Natural killer cell (primary cell): ENCODE results near the gene EVL. TPM values are rescaled to one million over a fixed set of nuclear protein-coding genes. Genes with fewer than 3 reads are reported as not detected.

Source experiments
- ATAC-seq, 3 donors: fragments of 150-1000 bp in 2 of 3; fragments of 200-7000 bp in 1 of 3; cut with Tn5 transposase; 1 replicate in 1 of 3; 2 replicates in 2 of 3; pipeline ENCODE4 v1.10.0; 2021; ENCODE audit warnings: mild to moderate bottlenecking in 2 of 3, moderate library complexity in 2 of 3
- DNase-seq, 2 donors: peaks; one replicate each; pipeline versions ENCODE4 v3.0.0 to v3.0.0-alpha.2; 2013 to 2021; ENCODE audit warnings: mixed read lengths in 1 of 2
- H3K27ac ChIP-seq: one replicate; pipeline ENCODE4 v1.5.1; 2013; ENCODE audit warnings: mild to moderate bottlenecking, low read length
- H3K27me3 ChIP-seq: one replicate; pipeline ENCODE4 v1.6.1; 2013; ENCODE audit warnings: low read length; ENCODE audit not compliant: control insufficient read depth, insufficient read depth
- H3K36me3 ChIP-seq: one replicate; pipeline ENCODE4 v1.6.1; 2013; ENCODE audit warnings: low read length; ENCODE audit not compliant: control insufficient read depth, insufficient read depth
- H3K4me1 ChIP-seq: one replicate; pipeline ENCODE4 v1.6.1; 2013; ENCODE audit warnings: low read length; ENCODE audit not compliant: control insufficient read depth, insufficient read depth
- H3K4me3 ChIP-seq: one replicate; pipeline ENCODE4 v1.5.1; 2013; ENCODE audit warnings: low read length
- H3K9me3 ChIP-seq: one replicate; pipeline ENCODE4 v1.6.1; 2013; ENCODE audit warnings: low read length; ENCODE audit not compliant: control insufficient read depth, insufficient read depth
- H3K27ac Mint-ChIP-seq, 2 donors: one replicate each; pipeline ENCODE4 v1.8.0; 2022; ENCODE audit warnings: mild to moderate bottlenecking in 2 of 2, mixed read lengths in 2 of 2, moderate library complexity in 1 of 2
- H3K27me3 Mint-ChIP-seq, 2 donors: one replicate each; pipeline ENCODE4 v1.8.0; 2022; ENCODE audit warnings: low read depth in 2 of 2, mixed read lengths in 2 of 2
- H3K36me3 Mint-ChIP-seq: one replicate; pipeline ENCODE4 v1.8.0; 2022; ENCODE audit warnings: mixed read lengths
- H3K4me1 Mint-ChIP-seq, 2 donors: one replicate each; pipeline ENCODE4 v1.8.0; 2022; ENCODE audit warnings: mixed read lengths in 2 of 2
- H3K4me3 Mint-ChIP-seq: one replicate; pipeline ENCODE4 v1.8.0; 2022; ENCODE audit warnings: mild to moderate bottlenecking, moderate library complexity, mixed read lengths
- H3K9me3 Mint-ChIP-seq, 2 donors: one replicate each; pipeline ENCODE4 v1.8.0; 2022; ENCODE audit warnings: mixed read lengths in 2 of 2
- CTCF ChIP-seq: fragments of 200-600 bp; IDR thresholded peaks from one replicate; pipeline ENCODE4 v1.8.0; 2022; ENCODE audit warnings: antibody characterized with exemption
- WGBS: methylation state at CpG from one replicate; pipeline ENCODE4 v1.1.7; 2013; ENCODE audit warnings: missing lambda C conversion rate; ENCODE audit not compliant: insufficient coverage; 5-methylcytosine and 5-hydroxymethylcytosine counted together
- intact Hi-C: fragments of 100-400 bp; cut with micrococcal nuclease; formaldehyde crosslinking; loops from one replicate; pipeline ENCODE4 v1.14.2; 2022
- total RNA-seq, 4 donors: library from RNA; stranded (reverse); fragments of 120-200 nt in 1 of 4; gene quantifications; one replicate each; pipeline versions ENCODE4 v1.2.3 to v1.2.4, GENCODE V29; 2013 to 2022

Gene EVL
- total RNA-seq, 3 donors from 2014 or later (not counting 1 experiment from before 2014, with no cell fraction given): 882 to 1,108 (median 986) TPM

DNA sequence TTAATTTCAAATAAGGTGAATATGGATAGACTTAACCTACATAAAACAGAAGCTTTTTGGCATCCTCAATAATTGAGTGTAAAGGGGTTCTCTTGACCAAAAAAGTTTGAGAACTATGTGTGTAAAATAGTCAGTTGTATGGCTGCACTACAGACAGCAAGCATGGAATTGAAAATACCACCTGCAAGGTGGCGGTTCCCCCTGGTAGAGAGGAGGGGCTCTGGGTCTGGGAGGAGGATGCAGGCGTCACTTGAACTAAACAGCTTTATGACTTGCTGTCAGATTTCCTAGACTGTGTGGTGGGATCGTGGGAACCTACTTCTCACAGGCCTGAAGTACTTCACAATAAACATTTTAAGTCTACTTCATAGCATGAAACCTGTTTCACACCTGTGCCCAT lies 6.3 kb downstream of the EVL start:
- WGBS: 16% methylated on average over 3 of the region's 3 CpGs
- Histone ChIP-seq H3K9me3 (no peaks in the 10 kb centered on the region), H3K4me3 (no peak overlapping the region), H3K27me3 (no peaks in the 10 kb centered on the region), H3K4me1 (peaks cover 91% of the 10 kb centered on the region), H3K36me3 (peaks cover 43% of the 10 kb centered on the region), H3K27ac (peak overlapping the region; percentile 89)
- Mint-ChIP-seq H3K4me3 (peak overlapping the region; percentile 90), H3K4me1 (peaks cover 92 to 95% of the 10 kb centered on the region in 2 donors), H3K9me3 (no peaks in the 10 kb centered on the region), H3K27me3 (no peaks in the 10 kb centered on the region), H3K36me3 (peaks cover 8% of the 10 kb centered on the region), H3K27ac (peak overlapping the region; percentile 93)
- DNase-seq (peak in 1 of 2 donors; percentile 61), ATAC-seq (no peak)
- intact Hi-C loops: loop anchor here (10.0 kb wide), 1 partner anchor 1653 kb away; no protein-coding TSS in a partner anchor
- TF ChIP-seq CTCF: no peak

GRCh38 chr14:100072783-100073346 lies 7.6 kb downstream of the EVL start:
- peaks cover 51% of the 10 kb centered on the region for H3K36me3 ChIP-seq
- H3K4me3 ChIP-seq: peak overlapping the region; percentile 23
- peak overlapping the region; percentile 93 for H3K27ac Mint-ChIP-seq

DNA sequence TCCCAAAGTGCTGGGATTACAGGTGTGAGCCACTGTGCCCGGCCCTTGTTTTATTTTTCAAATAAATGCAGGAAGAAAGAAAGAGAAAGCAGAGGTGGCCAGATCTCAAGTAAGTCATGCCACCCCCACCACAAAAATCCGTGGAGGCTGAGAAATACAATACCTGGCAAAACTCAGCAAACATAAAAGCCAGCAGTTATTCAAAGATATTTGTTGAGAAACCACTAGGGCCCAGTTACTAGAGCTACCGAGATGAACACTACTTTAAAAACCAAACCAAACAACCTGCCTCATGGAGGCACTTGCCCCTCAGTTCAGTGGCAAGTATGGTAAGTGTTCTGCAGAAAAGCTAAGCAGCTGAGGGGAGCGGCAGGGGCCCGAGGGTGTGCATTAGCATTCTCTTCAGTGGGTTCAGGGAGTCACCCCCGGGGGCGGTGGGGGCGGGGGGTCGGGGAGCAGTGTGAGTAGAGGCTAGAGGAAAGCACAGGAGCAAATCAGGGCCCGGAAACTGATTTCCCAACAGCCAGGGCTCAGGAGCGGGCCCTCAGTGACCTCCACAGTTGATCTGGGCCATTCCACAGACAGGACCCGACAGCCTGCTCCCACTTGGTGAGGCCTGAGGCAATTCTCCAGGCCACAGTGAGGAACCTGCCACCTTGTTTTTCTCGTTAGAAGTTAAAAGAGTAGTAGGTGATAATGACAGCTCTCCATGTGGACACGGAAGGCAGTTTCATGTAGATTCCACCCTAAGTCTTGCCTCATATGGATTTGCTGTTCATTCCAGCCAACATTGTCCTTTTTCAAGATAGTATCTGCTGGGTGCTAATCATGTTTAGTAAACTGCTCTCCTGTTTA lies 8.6 kb downstream of the EVL start:
- Mint-ChIP-seq H3K27me3 (no peaks in the 10 kb centered on the region), H3K27ac (peak overlapping the region; percentile 93), H3K4me3 (peak overlapping the region; percentile 89), H3K9me3 (no peaks in the 10 kb centered on the region), H3K4me1 (peaks cover 94 to 96% of the 10 kb centered on the region in 2 donors), H3K36me3 (peaks cover 8% of the 10 kb centered on the region)
- DNase-seq (peak in 1 of 2 donors; percentile 43), ATAC-seq (no peak)
- Histone ChIP-seq H3K36me3 (peaks cover 55% of the 10 kb centered on the region), H3K4me3 (peak overlapping the region; percentile 23), H3K4me1 (peaks cover 95% of the 10 kb centered on the region), H3K27ac (peak overlapping the region; percentile 67), H3K9me3 (no peaks in the 10 kb centered on the region), H3K27me3 (no peaks in the 10 kb centered on the region)
- intact Hi-C loops: loop anchor here (10.0 kb wide), 1 partner anchor 1651 kb away; no protein-coding TSS in a partner anchor
- TF ChIP-seq CTCF: no peak
- 51% methylated on average over 11 of the region's 14 CpGs for WGBS

More at GRCh38 chr14:100072783-100073346, 7.6 kb downstream of the EVL start:
- H3K4me3 Mint-ChIP-seq: peak overlapping the region; percentile 89
- H3K27me3 Mint-ChIP-seq: no peaks in the 10 kb centered on the region
- Histone ChIP-seq H3K27me3 (no peaks in the 10 kb centered on the region), H3K27ac (peak overlapping the region; percentile 67), H3K4me1 (peaks cover 93% of the 10 kb centered on the region), H3K9me3 (no peaks in the 10 kb centered on the region)
- peaks cover 8% of the 10 kb centered on the region for H3K36me3 Mint-ChIP-seq
- no peak for ATAC-seq
- peak; percentile 46 to 89 for DNase-seq
- peak; percentile 55 for TF ChIP-seq CTCF
- no peaks in the 10 kb centered on the region for H3K9me3 Mint-ChIP-seq
- peaks cover 94 to 96% of the 10 kb centered on the region in 2 donors for H3K4me1 Mint-ChIP-seq
- intact Hi-C loops: loop anchor here (1.0 to 10.0 kb wide), 2 partner anchors 35 to 1652 kb away; no protein-coding TSS in a partner anchor
- WGBS: under 1% methylated on average over 14 of the region's 14 CpGs
